K562 (cell line): ENCODE results near the gene TAS1R3. TPM values are rescaled to one million over a fixed set of nuclear protein-coding genes. Genes with fewer than 3 reads are reported as not detected.

ENCODE experiments used
- ATAC-seq: fragments of 200-7000 bp; cut with Tn5 transposase; 3 replicates; pipeline ENCODE4 v1.9.1; 2020; ENCODE audit warnings: moderate library complexity
- BruUV-seq: library from RNA; stranded (reverse); fragments of 400-500 nt; replicated peaks from 2 replicates; lab custom pipeline; 2021; lab: Mats Ljungman, UMichigan
- CTCF ChIA-PET: fragments of 300-600 bp; formaldehyde crosslinking; extraction: SDS; loops from one replicate; lab custom pipeline; 2021; ENCODE audit warnings: low intra/inter-chr PET ratio; lab: Yijun Ruan, JAX
- POLR2A ChIA-PET: fragments of 300-600, 350-650 bp; sonication (Branson Sonifier 250); formaldehyde crosslinking; extraction: SDS; loops from one replicate; lab custom pipeline; 2021; ENCODE audit warnings: antibody characterized with exemption, inconsistent platforms; lab: Yijun Ruan, JAX
- DNase-seq, 4 experiments: peaks; one replicate each; pipeline versions ENCODE4 v3.0.0 to v3.0.0-alpha.2; 2011 to 2018; ENCODE audit warnings: low spot score in 3 of 4, mixed read lengths in 3 of 4; ENCODE audit errors: extremely low read depth in 1 of 4
- FAIRE-seq: peaks from 2 replicates; lab custom pipeline; 2011; peaks lifted over from hg19 to GRCh38; lab: Jason Lieb, UNC
- H2AFZ ChIP-seq: 2 replicates; pipeline ENCODE4 v1.6.0; 2011; ENCODE audit warnings: low read depth, low read length, control low read depth, inconsistent platforms
- H3K27ac ChIP-seq: fragments of 200-600 bp; 3 replicates; pipeline ENCODE4 v1.8.0; 2011; ENCODE audit warnings: low read depth, mild to moderate bottlenecking, control low read depth, inconsistent platforms, low read length, moderate library complexity, mixed read lengths; ENCODE audit errors: extremely low read depth
- H3K27me3 ChIP-seq, 2 experiments: fragments of 300-600 bp in 1 of 2; 2 replicates in 1 of 2; 3 replicates in 1 of 2; pipeline versions ENCODE4 v1.6.0 to v1.8.0; 2011; ENCODE audit warnings: inconsistent platforms in 2 of 2, low read length in 2 of 2, mild to moderate bottlenecking in 1 of 2, mixed read lengths in 1 of 2, moderate library complexity in 1 of 2; ENCODE audit not compliant: control insufficient read depth in 2 of 2, insufficient read depth in 2 of 2
- H3K36me3 ChIP-seq: fragments of 300-600 bp; 3 replicates; pipeline ENCODE4 v1.8.0; 2011; ENCODE audit warnings: mild to moderate bottlenecking, low read length, inconsistent platforms; ENCODE audit not compliant: control insufficient read depth, insufficient read depth
- H3K4me1 ChIP-seq, 2 experiments: fragments of 200-600 bp in 1 of 2; replicated peaks in 1 of 2; 2 replicates in 1 of 2; 3 replicates in 1 of 2; pipeline versions ENCODE4 v1.5.1 to v1.8.0; 2011; ENCODE audit warnings: inconsistent platforms in 2 of 2, low read length in 2 of 2, mild to moderate bottlenecking in 1 of 2, mixed read lengths in 1 of 2, moderate library complexity in 1 of 2; ENCODE audit not compliant: control insufficient read depth in 2 of 2, insufficient read depth in 2 of 2
- H3K4me2 ChIP-seq: 2 replicates; pipeline ENCODE4 v1.6.1; 2011; ENCODE audit warnings: low read length, control low read depth, inconsistent platforms, mixed read lengths; ENCODE audit not compliant: insufficient read depth
- H3K4me3 ChIP-seq: fragments of 200-600 bp; sonication (generic), shearing (Covaris generic); 2 replicates; pipeline ENCODE4 v1.5.1; 2016; ENCODE audit warnings: control low read depth, inconsistent platforms
- H3K79me2 ChIP-seq: fragments of 200-600 bp; 3 replicates; pipeline ENCODE4 v1.8.0; 2011; ENCODE audit warnings: low read length, inconsistent platforms; ENCODE audit not compliant: control insufficient read depth, insufficient read depth
- H3K9ac ChIP-seq, 2 experiments: 2 replicates each; pipeline versions ENCODE4 v1.6.0 to v1.6.1; 2011; ENCODE audit warnings: low read depth in 2 of 2, low read length in 2 of 2, control low read depth in 1 of 2, inconsistent platforms in 1 of 2, mild to moderate bottlenecking in 1 of 2, mixed read lengths in 1 of 2; ENCODE audit not compliant: insufficient read depth in 1 of 2
- H3K9me1 ChIP-seq: one replicate; pipeline ENCODE4 v1.6.0; 2011; ENCODE audit warnings: inconsistent platforms, mild to moderate bottlenecking, low read length, moderate library complexity; ENCODE audit not compliant: control insufficient read depth, insufficient read depth
- H3K9me3 ChIP-seq: replicated peaks from 2 replicates; pipeline ENCODE4 v1.5.1; 2011; ENCODE audit warnings: low read depth, low read length, inconsistent platforms; ENCODE audit not compliant: control insufficient read depth, insufficient read depth
- H4K20me1 ChIP-seq: replicated peaks from 2 replicates; pipeline ENCODE4 v1.6.1; 2011; ENCODE audit warnings: low read length, inconsistent platforms, mixed read lengths; ENCODE audit not compliant: control insufficient read depth, insufficient read depth
- BACH1 ChIP-seq: fragments of 200-800 bp; sonication (Bioruptor generic); IDR thresholded peaks from 2 replicates; pipeline ENCODE4 v1.6.1; 2016; ENCODE audit warnings: missing genetic modification characterization, missing compliant biosample characterization
- ETS1 ChIP-seq: conservative IDR thresholded peaks from 2 replicates; pipeline ENCODE4 v1.6.1; 2011; ENCODE audit warnings: low read depth, mild to moderate bottlenecking, low read length; ENCODE audit not compliant: control insufficient read depth
- FOXA3 ChIP-seq, 2 experiments: fragments of 450-650 bp in 1 of 2; sonication (generic) in 1 of 2; formaldehyde crosslinking; IDR thresholded peaks in 1 of 2; conservative IDR thresholded peaks in 1 of 2; 2 replicates each; pipeline versions ENCODE4 v1.4.0 to v1.8.0; 2020 to 2022; ENCODE audit warnings: mild to moderate bottlenecking in 2 of 2, missing genetic modification reagents in 1 of 2
- GABPB1 ChIP-seq: sonication (generic); formaldehyde crosslinking; IDR thresholded peaks from 2 replicates; pipeline ENCODE4 v1.8.0; 2022; ENCODE audit warnings: mild to moderate bottlenecking, missing genetic modification reagents
- LCOR ChIP-seq: sonication (generic); formaldehyde crosslinking; IDR thresholded peaks from 2 replicates; pipeline ENCODE4 v1.8.0; 2022; ENCODE audit warnings: mild to moderate bottlenecking, missing genetic modification reagents
- POLR2A ChIP-seq: fragments of 450-650 bp; conservative IDR thresholded peaks from 2 replicates; pipeline ENCODE4 v1.6.1; 2016
- RBM14 ChIP-seq: fragments of 200-400 bp; formaldehyde crosslinking; IDR thresholded peaks from 2 replicates; pipeline ENCODE4 v1.6.1; 2018; ENCODE audit warnings: low read depth, mild to moderate bottlenecking, low read length, moderate library complexity, borderline replicate concordance; ENCODE audit not compliant: insufficient read depth
- VEZF1 ChIP-seq: fragments of 200-800 bp; sonication (Bioruptor generic); IDR thresholded peaks from 2 replicates; pipeline ENCODE4 v1.6.1; 2017; ENCODE audit warnings: missing genetic modification characterization, missing compliant biosample characterization
- ZBTB1 ChIP-seq: sonication (generic); formaldehyde crosslinking; IDR thresholded peaks from 2 replicates; pipeline ENCODE4 v1.8.1; 2023; ENCODE audit warnings: missing genetic modification reagents, low read depth, mild to moderate bottlenecking, borderline replicate concordance
- ZBTB12 ChIP-seq: fragments of 250-450 bp; sonication (Bioruptor Pico); IDR thresholded peaks from 2 replicates; pipeline ENCODE4 v1.4.0; 2020
- WGBS: fragments of 100-300 bp; shearing (Covaris generic); methylation state at CpG from one replicate; pipeline ENCODE4 v1.1.6; 2016; ENCODE audit warnings: low coverage, mixed read lengths; ENCODE audit not compliant: insufficient coverage; ENCODE audit errors: missing lambda C conversion rate; 5-methylcytosine and 5-hydroxymethylcytosine counted together
- in situ Hi-C: fragments of 300-500 bp; cut with MboI; formaldehyde crosslinking; loops from 4 replicates; pipeline ENCODE4 v1.15.0; 2018; ENCODE audit warnings: inconsistent platforms, mixed read lengths
- intact Hi-C: fragments of 100-400 bp; cut with micrococcal nuclease; formaldehyde crosslinking; loops from 2 replicates; pipeline ENCODE4 v1.14.2; 2022
- polyA plus RNA-seq, 8 experiments: library from polyadenylated mRNA; depleted of rRNA in 4 of 8; stranded (reverse) in 5 of 8; unstranded in 3 of 8; fragments of >200 nt; fragmentation: Nextera tagmentation in 2 of 8; fragmentation: Illumina TruSeq in 1 of 8; extraction: Ambion mirVana in 2 of 8; extraction: Trizol in 1 of 8; gene quantifications; 2 replicates each; pipeline versions ENCODE4 v1.2.1 to v1.2.3, GENCODE V29; 2011 to 2014; ENCODE audit warnings: inconsistent platforms in 1 of 8, missing spikeins in 1 of 8
- total RNA-seq, 7 experiments: library from RNA; depleted of rRNA in 6 of 7; stranded (reverse); fragments of >200 nt in 6 of 7; fragmentation: Illumina TruSeq in 2 of 7; extraction: Trizol in 2 of 7; gene quantifications; 2 replicates each; pipeline versions ENCODE4 v1.2.1 to v1.2.3, GENCODE V29; 2011 to 2021; ENCODE audit warnings: low replicate concordance in 1 of 7

TAS1R3 gene
- total and polyA plus RNA-seq, 9 of the 15 experiments (the other 6 are each of a cell fraction or from before 2014, with no cell fraction given): 0.07 to 0.13 TPM; not detected in 7

GRCh38 chr1:1371364-1371745, 40.3 kb downstream of the TAS1R3 start:
- H3K9ac ChIP-seq: peak overlapping the region in 1 of 2 experiments; percentile 79; a peak in 2 of 4 replicates
- DNase-seq (no peak), ATAC-seq (no peak), FAIRE-seq (no peak)
- H3K27ac ChIP-seq: no peak overlapping the region
- H3K4me2 ChIP-seq: no peak overlapping the region
- peaks cover 26% of the 10 kb centered on the region for H3K36me3 ChIP-seq
- H3K27me3 ChIP-seq: no peaks in the 10 kb centered on the region
- H4K20me1 ChIP-seq: peaks cover 7% of the 10 kb centered on the region; the same call in 1 of the 2 replicates
- H3K79me2 ChIP-seq: peaks cover 31% of the 10 kb centered on the region
- no peak overlapping the region for H3K4me3 ChIP-seq
- peaks cover 13 to 50% of the 10 kb centered on the region in 2 experiments for H3K4me1 ChIP-seq
- POLR2A ChIA-PET: interaction anchor here (0.7 to 1.8 kb wide), 8 partner anchors 14 to 75 kb away, joined by 3 to 6 read pairs (median 3); partner anchors contain the start of gene CCNL2
- 80% methylated on average over 10 of the region's 12 CpGs for WGBS
- H3K9me3 ChIP-seq: peaks cover 4% of the 10 kb centered on the region
- CTCF ChIA-PET: no interaction called here
- H3K9me1 ChIP-seq: peaks cover 6% of the 10 kb centered on the region
- BruUV-seq: no TSS peak
- TF ChIP-seq POLR2A: peak; percentile 34; the same call in 1 of the 2 replicates
- TF ChIP-seq RBM14: 0 out of 2 replicates have a peak, but pooled peaks have one; percentile 22
- peak; percentile 1; the same call in 1 of the 2 replicates for TF ChIP-seq VEZF1 (CRISPR knock-in tag)
- no peak for TF ChIP-seq ZBTB12 (CRISPR knock-in tag)
- 0 out of 2 replicates have a peak, but pooled peaks have one; percentile 23 for TF ChIP-seq ZBTB1
- TF ChIP-seq FOXA3 (CRISPR knock-in tag; conservative IDR thresholded peaks at IDR 0.05 in 1 of 2, IDR thresholded peaks at IDR 0.05 in 1 of 2): no peak
- TF ChIP-seq GABPB1: 0 out of 2 replicates have a peak, but pooled peaks have one; percentile 12
- TF ChIP-seq BACH1 (tag): no peak
- TF ChIP-seq ETS1: no peak
- TF ChIP-seq LCOR (CRISPR knock-in tag): peak; percentile 67; the same call in 1 of the 2 replicates
- in situ Hi-C loops: no loop called here
- no peak overlapping the region for H2AFZ ChIP-seq
- intact Hi-C loops: loop anchor here (10.0 kb wide), 1 partner anchor 133 kb away; no protein-coding TSS in a partner anchor
